Muscle of leg (tissue), 11 donors: ENCODE measurements around the gene CAMTA1. TPM values are rescaled to one million over a fixed set of nuclear protein-coding genes. Genes with fewer than 3 reads are reported as not detected.

Experiments used
- DNase-seq: peaks from one replicate; pipeline ENCODE4 v3.0.0; 2013
- H3K27ac ChIP-seq: one replicate; pipeline ENCODE4 v1.5.1; 2013; ENCODE audit warnings: mild to moderate bottlenecking, low read length, control low read depth
- H3K27me3 ChIP-seq: one replicate; pipeline ENCODE4 v1.6.1; 2013; ENCODE audit warnings: low read length; ENCODE audit not compliant: control insufficient read depth, insufficient read depth
- H3K36me3 ChIP-seq: one replicate; pipeline ENCODE4 v1.6.1; 2013; ENCODE audit warnings: low read length; ENCODE audit not compliant: control insufficient read depth, insufficient read depth
- H3K4me1 ChIP-seq: one replicate; pipeline ENCODE4 v1.6.1; 2013; ENCODE audit warnings: low read length; ENCODE audit not compliant: control insufficient read depth, insufficient read depth
- H3K4me3 ChIP-seq: one replicate; pipeline ENCODE4 v1.5.1; 2013; ENCODE audit warnings: low read length, control low read depth
- H3K9me3 ChIP-seq: replicated peaks from 2 replicates; pipeline ENCODE4 v1.6.1; 2013; ENCODE audit warnings: low read depth, low read length; ENCODE audit not compliant: control insufficient read depth
- WGBS: methylation state at CpG from one replicate; pipeline ENCODE4 v1.1.5; 2013; ENCODE audit warnings: missing lambda C conversion rate; ENCODE audit not compliant: insufficient coverage; 5-methylcytosine and 5-hydroxymethylcytosine counted together
- polyA plus RNA-seq, 8 donors: library from polyadenylated mRNA; unstranded; fragments of 120-200 nt; gene quantifications; one replicate each; pipeline versions ENCODE4 v1.2.1 to v1.2.3, GENCODE V29; 2013; ENCODE audit warnings: inconsistent platforms in 1 of 8, low replicate concordance in 1 of 8; ENCODE audit not compliant: insufficient read length in 8 of 8, insufficient read depth in 1 of 8
- total RNA-seq: library from RNA; stranded (reverse); fragments of 120-200 nt; gene quantifications from one replicate; pipeline ENCODE4 v1.2.4, GENCODE V29; 2013

CAMTA1 gene
- total and polyA plus RNA-seq, 9 donors: 36.4 to 56.4 (median 47.7) TPM

GRCh38 chr1:7002728-7003127 lies 217.5 kb downstream of the CAMTA1 start:
- H3K4me3 ChIP-seq: no peak overlapping the region
- no peaks in the 10 kb centered on the region for H3K9me3 ChIP-seq
- 78% methylated on average over 8 of the region's 8 CpGs for WGBS
- no peaks in the 10 kb centered on the region for H3K4me1 ChIP-seq
- H3K27ac ChIP-seq: no peak overlapping the region
- peaks cover 9% of the 10 kb centered on the region for H3K27me3 ChIP-seq
- DNase-seq: no peak
- H3K36me3 ChIP-seq: no peaks in the 10 kb centered on the region

GRCh38 chr1:7003676-7004075 lies 218.4 kb downstream of the CAMTA1 start:
- H3K27ac ChIP-seq: no peak overlapping the region
- no peak overlapping the region for H3K4me3 ChIP-seq
- no peaks in the 10 kb centered on the region for H3K4me1 ChIP-seq
- DNase-seq: no peak
- peaks cover 9% of the 10 kb centered on the region for H3K27me3 ChIP-seq
- no peaks in the 10 kb centered on the region for H3K9me3 ChIP-seq
- H3K36me3 ChIP-seq: no peaks in the 10 kb centered on the region
- 80% methylated on average over 2 of the region's 5 CpGs for WGBS

- Histone ChIP-seq H3K4me1 (peaks cover 2% of the 10 kb centered on the region), H3K36me3 (no peaks in the 10 kb centered on the region), H3K9me3 (no peaks in the 10 kb centered on the region), H3K4me3 (no peak overlapping the region), H3K27ac (no peak overlapping the region), H3K27me3 (peaks cover 9% of the 10 kb centered on the region)
- DNase-seq: no peak
- no CpG with 5 or more reads among the region's 1 CpG for WGBS
Observed at GRCh38 chr1:7004181-7004580, 218.9 kb downstream of the CAMTA1 start.

GRCh38 chr1:7005762-7006161 lies 220.5 kb downstream of the CAMTA1 start:
- Histone ChIP-seq H3K4me3 (no peak overlapping the region), H3K9me3 (no peaks in the 10 kb centered on the region), H3K4me1 (peaks cover 2% of the 10 kb centered on the region), H3K27ac (no peak overlapping the region), H3K36me3 (no peaks in the 10 kb centered on the region), H3K27me3 (peaks cover 10% of the 10 kb centered on the region)
- 83% methylated on average over 3 of the region's 4 CpGs for WGBS
- no peak for DNase-seq

- Histone ChIP-seq H3K4me1 (peaks cover 6% of the 10 kb centered on the region), H3K36me3 (no peaks in the 10 kb centered on the region), H3K4me3 (no peak overlapping the region), H3K27me3 (peaks cover 11% of the 10 kb centered on the region), H3K27ac (no peak overlapping the region), H3K9me3 (no peaks in the 10 kb centered on the region)
- 81% methylated on average over 19 of the region's 26 CpGs for WGBS
- DNase-seq: no peak
Observed at GRCh38 chr1:7006996-7007871, 222.0 kb downstream of the CAMTA1 start.

GRCh38 chr1:7007902-7008301 lies 222.6 kb downstream of the CAMTA1 start:
- no peaks in the 10 kb centered on the region for H3K9me3 ChIP-seq
- H3K4me3 ChIP-seq: no peak overlapping the region
- H3K4me1 ChIP-seq: peaks cover 7% of the 10 kb centered on the region
- WGBS: 71% methylated on average over 10 of the region's 10 CpGs
- no peaks in the 10 kb centered on the region for H3K36me3 ChIP-seq
- no peak for DNase-seq
- H3K27me3 ChIP-seq: peaks cover 11% of the 10 kb centered on the region
- H3K27ac ChIP-seq: no peak overlapping the region

- 75% methylated on average over 5 of the region's 10 CpGs for WGBS
- no peak for DNase-seq
- no peaks in the 10 kb centered on the region for H3K36me3 ChIP-seq
- no peaks in the 10 kb centered on the region for H3K9me3 ChIP-seq
- peaks cover 11% of the 10 kb centered on the region for H3K27me3 ChIP-seq
- no peak overlapping the region for H3K27ac ChIP-seq
- H3K4me1 ChIP-seq: peaks cover 10% of the 10 kb centered on the region
- H3K4me3 ChIP-seq: no peak overlapping the region
Observed at GRCh38 chr1:7008331-7008730, 223.1 kb downstream of the CAMTA1 start.

GRCh38 chr1:7008975-7009740 lies 223.9 kb downstream of the CAMTA1 start:
- no peak for DNase-seq
- H3K4me3 ChIP-seq: no peak overlapping the region
- H3K4me1 ChIP-seq: peaks cover 18% of the 10 kb centered on the region
- peaks cover 13% of the 10 kb centered on the region for H3K27me3 ChIP-seq
- H3K9me3 ChIP-seq: no peaks in the 10 kb centered on the region
- 66% methylated on average over 16 of the region's 18 CpGs for WGBS
- H3K27ac ChIP-seq: no peak overlapping the region
- H3K36me3 ChIP-seq: no peaks in the 10 kb centered on the region

GRCh38 chr1:7009741-7010525 lies 224.7 kb downstream of the CAMTA1 start:
- 71% methylated on average over 12 of the region's 16 CpGs for WGBS
- Histone ChIP-seq H3K4me1 (peaks cover 26% of the 10 kb centered on the region), H3K9me3 (no peaks in the 10 kb centered on the region), H3K27ac (no peak overlapping the region), H3K4me3 (no peak overlapping the region), H3K27me3 (peaks cover 13% of the 10 kb centered on the region), H3K36me3 (no peaks in the 10 kb centered on the region)
- DNase-seq: no peak
